GM23248 (cell line): Measurements from ENCODE around the gene AKAP6. TPM values are rescaled to one million over a fixed set of nuclear protein-coding genes. Genes with fewer than 3 reads are reported as not detected.

Source experiments
- DNase-seq: peaks from one replicate; pipeline ENCODE4 v3.0.0-alpha.2; 2015
- H2AFZ ChIP-seq: fragments of 200-600 bp; sonication (generic); 2 replicates; pipeline ENCODE4 v1.6.1; 2016; ENCODE audit warnings: antibody characterized with exemption
- H3F3A ChIP-seq: fragments of 200-600 bp; sonication (generic); 2 replicates; pipeline ENCODE4 v1.6.1; 2016; ENCODE audit warnings: mild to moderate bottlenecking, antibody characterized with exemption, mixed run types; ENCODE audit not compliant: insufficient read depth
- H3K27ac ChIP-seq: fragments of 200-600 bp; sonication (generic); 2 replicates; pipeline ENCODE4 v1.5.1; 2016; ENCODE audit warnings: mild to moderate bottlenecking
- H3K27me3 ChIP-seq: fragments of 200-600 bp; sonication (generic); replicated peaks from 2 replicates; pipeline ENCODE4 v1.6.1; 2016; ENCODE audit warnings: mild to moderate bottlenecking; ENCODE audit not compliant: insufficient read depth
- H3K36me3 ChIP-seq: fragments of 200-600 bp; sonication (generic); 2 replicates; pipeline ENCODE4 v1.6.1; 2016; ENCODE audit warnings: low read depth, mild to moderate bottlenecking
- H3K4me1 ChIP-seq: fragments of 200-600 bp; sonication (generic); 2 replicates; pipeline ENCODE4 v1.6.1; 2016; ENCODE audit warnings: mild to moderate bottlenecking; ENCODE audit not compliant: insufficient read depth
- H3K4me2 ChIP-seq: fragments of 200-600 bp; sonication (generic); one replicate; pipeline ENCODE4 v1.6.1; 2016; ENCODE audit warnings: mild to moderate bottlenecking; ENCODE audit not compliant: unreplicated experiment
- H3K4me3 ChIP-seq: fragments of 200-600 bp; sonication (generic); 2 replicates; pipeline ENCODE4 v1.5.1; 2016; ENCODE audit warnings: mild to moderate bottlenecking
- H3K79me2 ChIP-seq: fragments of 200-600 bp; sonication (generic); 2 replicates; pipeline ENCODE4 v1.6.1; 2016; ENCODE audit warnings: mild to moderate bottlenecking; ENCODE audit not compliant: insufficient read depth
- H3K9ac ChIP-seq: fragments of 200-600 bp; sonication (generic); 2 replicates; pipeline ENCODE4 v1.6.1; 2016; ENCODE audit warnings: mild to moderate bottlenecking
- H3K9me2 ChIP-seq: fragments of 200-600 bp; sonication (generic); 2 replicates; pipeline ENCODE4 v1.6.1; 2016; ENCODE audit warnings: mixed run types, mild to moderate bottlenecking, moderate library complexity; ENCODE audit not compliant: insufficient read depth
- H3K9me3 ChIP-seq: fragments of 200-600 bp; sonication (generic); one replicate; pipeline ENCODE4 v1.6.1; 2017; ENCODE audit warnings: low read depth
- H4K20me1 ChIP-seq: fragments of 200-600 bp; sonication (generic); 2 replicates; pipeline ENCODE4 v1.6.0; 2016; ENCODE audit not compliant: insufficient read depth
- EZH2 ChIP-seq: fragments of 200-600 bp; sonication (generic); IDR thresholded peaks from 2 replicates; pipeline ENCODE4 v1.6.1; 2018; ENCODE audit warnings: antibody characterized with exemption, mild to moderate bottlenecking; ENCODE audit not compliant: insufficient read depth, poor library complexity, severe bottlenecking
- EZH2phosphoT487 ChIP-seq: fragments of 200-600 bp; sonication (generic); IDR thresholded peaks from 2 replicates; pipeline ENCODE4 v1.6.1; 2018; ENCODE audit warnings: antibody characterized with exemption, moderate library complexity, mild to moderate bottlenecking, low read depth; ENCODE audit not compliant: insufficient read depth
- WGBS, 2 experiments: methylation state at CpG; one replicate each; pipeline ENCODE4 v1.1.6; 2015 to 2017; ENCODE audit warnings: low lambda C conversion rate in 2 of 2, low coverage in 1 of 2; ENCODE audit errors: missing lambda C conversion rate in 2 of 2; 5-methylcytosine and 5-hydroxymethylcytosine counted together
- in situ Hi-C: fragments of 300-500 bp; cut with MboI; formaldehyde crosslinking; loops from 2 replicates; pipeline ENCODE4 v1.15.0; 2020
- polyA plus RNA-seq: library from polyadenylated mRNA; unstranded; fragments of >200 nt; fragmentation: Nextera tagmentation; extraction: Ambion mirVana; gene quantifications from 2 replicates; pipeline ENCODE4 v1.2.1, GENCODE V29; 2016
- total RNA-seq: library from RNA; depleted of rRNA; stranded (reverse); fragments of >200 nt; shearing (Covaris generic); gene quantifications from 2 replicates; pipeline ENCODE4 v1.2.3, GENCODE V29; 2014

The AKAP6 gene
- total and polyA plus RNA-seq, 2 experiments from 2014 or later: 4.8 to 19.1 TPM

GRCh38 chr14:32303865-32304264, 25.2 kb upstream of the AKAP6 start:
- Histone ChIP-seq H3K79me2 (no peaks in the 10 kb centered on the region), H3K27ac (no peak overlapping the region), H3K4me1 (no peaks in the 10 kb centered on the region), H3K27me3 (no peaks in the 10 kb centered on the region), H3K9ac (no peak overlapping the region), H3K9me3 (no peaks in the 10 kb centered on the region), H3F3A (no peaks in the 10 kb centered on the region), H3K4me3 (no peak overlapping the region), H2AFZ (no peak overlapping the region), H3K36me3 (no peaks in the 10 kb centered on the region), H3K4me2 (no peak overlapping the region), H4K20me1 (no peaks in the 10 kb centered on the region), H3K9me2 (no peaks in the 10 kb centered on the region)
- no peak for DNase-seq
- in situ Hi-C loops: no loop called here
- TF ChIP-seq EZH2phosphoT487 (no peak), EZH2 (no peak)

GRCh38 chr14:32304296-32304695, 24.8 kb upstream of the AKAP6 start:
- no peak overlapping the region for H2AFZ ChIP-seq
- H3K4me3 ChIP-seq: no peak overlapping the region
- no peaks in the 10 kb centered on the region for H3K36me3 ChIP-seq
- H3K4me2 ChIP-seq: no peak overlapping the region
- 44 to 53% methylated on average over 3 of the region's 3 CpGs for WGBS, 2 experiments
- H3K9me3 ChIP-seq: no peaks in the 10 kb centered on the region
- H3K79me2 ChIP-seq: no peaks in the 10 kb centered on the region
- H3K9ac ChIP-seq: no peak overlapping the region
- no peaks in the 10 kb centered on the region for H3K9me2 ChIP-seq
- no peaks in the 10 kb centered on the region for H3F3A ChIP-seq
- in situ Hi-C loops: no loop called here
- TF ChIP-seq EZH2: no peak
- TF ChIP-seq EZH2phosphoT487: no peak
- H3K27ac ChIP-seq: no peak overlapping the region
- no peak for DNase-seq
- no peaks in the 10 kb centered on the region for H3K4me1 ChIP-seq
- no peaks in the 10 kb centered on the region for H3K27me3 ChIP-seq
- H4K20me1 ChIP-seq: no peaks in the 10 kb centered on the region

DNA sequence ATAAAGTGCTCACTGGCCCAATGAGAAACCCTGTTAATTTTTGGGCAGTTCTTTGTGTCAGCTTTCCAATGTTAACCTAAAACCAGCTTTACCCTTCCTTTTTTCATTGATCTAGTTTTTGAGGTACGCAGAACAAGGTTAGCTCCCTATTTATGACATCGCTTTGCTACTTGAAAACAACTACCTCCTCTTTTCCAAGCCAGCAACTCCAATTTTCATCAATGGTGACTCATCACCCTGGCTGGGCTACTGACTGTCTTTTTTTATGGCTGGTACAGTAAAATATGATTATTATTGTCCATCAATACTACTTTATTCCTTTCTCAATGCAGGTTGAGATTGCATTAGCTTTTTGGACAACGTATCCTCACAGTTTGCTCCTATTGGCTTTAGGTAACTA, 22.5 kb upstream of the AKAP6 start:
- H3K36me3 ChIP-seq: no peaks in the 10 kb centered on the region
- no peaks in the 10 kb centered on the region for H3K9me3 ChIP-seq
- no peak overlapping the region for H2AFZ ChIP-seq
- H3K4me1 ChIP-seq: no peaks in the 10 kb centered on the region
- no peaks in the 10 kb centered on the region for H3F3A ChIP-seq
- no peak overlapping the region for H3K4me3 ChIP-seq
- no peaks in the 10 kb centered on the region for H3K79me2 ChIP-seq
- WGBS, 2 experiments: 84 to 91% methylated on average over 3 of the region's 3 CpGs
- peak; percentile 34 for DNase-seq
- TF ChIP-seq EZH2 (no peak), EZH2phosphoT487 (no peak)
- no peak overlapping the region for H3K4me2 ChIP-seq
- H3K27me3 ChIP-seq: no peaks in the 10 kb centered on the region
- in situ Hi-C loops: no loop called here
- no peak overlapping the region for H3K9ac ChIP-seq
- no peaks in the 10 kb centered on the region for H3K9me2 ChIP-seq
- H3K27ac ChIP-seq: no peak overlapping the region
- H4K20me1 ChIP-seq: no peaks in the 10 kb centered on the region

DNA sequence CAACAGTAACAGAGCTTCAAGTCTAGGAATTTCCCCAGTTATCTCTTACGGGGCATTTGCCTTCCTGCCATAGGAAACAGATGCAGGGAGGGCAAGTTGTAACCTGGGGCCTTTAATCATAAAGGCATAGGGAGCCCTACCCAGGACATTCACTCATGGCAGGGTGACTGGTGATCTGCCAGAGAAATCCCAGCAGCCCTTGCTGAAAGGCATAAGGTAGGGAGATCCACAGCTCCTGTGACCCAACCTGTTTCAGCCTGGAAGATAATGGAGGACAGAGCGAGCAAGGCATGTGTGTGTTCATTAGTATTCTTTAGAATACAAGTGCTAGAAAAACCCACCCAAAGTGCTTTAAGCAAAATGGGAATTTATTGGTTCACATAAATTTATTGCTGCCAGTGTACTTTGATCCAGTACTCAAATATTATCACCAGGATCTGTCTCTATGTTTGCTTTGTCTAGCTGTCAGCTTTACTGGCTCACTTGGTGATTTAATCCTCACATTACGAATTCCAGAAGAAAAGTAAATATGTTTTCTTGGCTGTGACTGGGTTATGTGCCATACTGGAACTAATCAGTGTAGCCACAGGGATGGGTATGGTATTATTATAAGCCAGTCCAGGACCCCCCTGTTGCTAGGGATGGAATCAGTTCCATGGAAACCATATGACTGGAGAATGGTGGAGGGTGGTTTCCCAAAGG, 21.1 kb upstream of the AKAP6 start:
- no peak for TF ChIP-seq EZH2phosphoT487
- no peak for TF ChIP-seq EZH2
- 70 to 73% methylated on average over 3 of the region's 3 CpGs for WGBS, 2 experiments
- no peak for DNase-seq
- no peak overlapping the region for H3K27ac ChIP-seq
- no peak overlapping the region for H3K4me3 ChIP-seq
- H3K79me2 ChIP-seq: no peaks in the 10 kb centered on the region
- H2AFZ ChIP-seq: no peak overlapping the region
- H3K9me3 ChIP-seq: no peaks in the 10 kb centered on the region
- H3K27me3 ChIP-seq: no peaks in the 10 kb centered on the region
- no peaks in the 10 kb centered on the region for H3F3A ChIP-seq
- no peaks in the 10 kb centered on the region for H4K20me1 ChIP-seq
- H3K4me2 ChIP-seq: no peak overlapping the region
- no peaks in the 10 kb centered on the region for H3K36me3 ChIP-seq
- in situ Hi-C loops: no loop called here
- H3K4me1 ChIP-seq: no peaks in the 10 kb centered on the region
- H3K9me2 ChIP-seq: no peaks in the 10 kb centered on the region
- no peak overlapping the region for H3K9ac ChIP-seq

GRCh38 chr14:32310876-32311275, 18.2 kb upstream of the AKAP6 start:
- H3K27me3 ChIP-seq: no peaks in the 10 kb centered on the region
- no peaks in the 10 kb centered on the region for H3K79me2 ChIP-seq
- no peak overlapping the region for H3K9ac ChIP-seq
- H3K4me2 ChIP-seq: no peak overlapping the region
- H3F3A ChIP-seq: no peaks in the 10 kb centered on the region
- in situ Hi-C loops: no loop called here
- no peaks in the 10 kb centered on the region for H4K20me1 ChIP-seq
- H3K9me2 ChIP-seq: no peaks in the 10 kb centered on the region
- H3K9me3 ChIP-seq: no peaks in the 10 kb centered on the region
- H3K27ac ChIP-seq: no peak overlapping the region
- H3K4me3 ChIP-seq: no peak overlapping the region
- DNase-seq: no peak
- H2AFZ ChIP-seq: no peak overlapping the region
- no peaks in the 10 kb centered on the region for H3K4me1 ChIP-seq
- TF ChIP-seq EZH2phosphoT487: no peak
- H3K36me3 ChIP-seq: no peaks in the 10 kb centered on the region
